HG02870 (cell line): ENCODE data around the gene SPACA9.

Experiments
- ATAC-seq: cut with Tn5 transposase; IDR thresholded peaks from one replicate; pipeline ENCODE4 v1.9.1; 2021; ENCODE audit warnings: mild to moderate bottlenecking, moderate library complexity; ENCODE audit not compliant: unreplicated experiment

SPACA9 gene

GRCh38 chr9:132862533-132862932, 16.2 kb upstream of the SPACA9 start:
- no peak for ATAC-seq

GRCh38 chr9:132863096-132863495, 15.6 kb upstream of the SPACA9 start:
- ATAC-seq: no peak

- ATAC-seq: no peak
Measured at GRCh38 chr9:132864277-132864676, 14.4 kb upstream of the SPACA9 start.

- no peak for ATAC-seq
Measured at GRCh38 chr9:132864691-132865090, 14.0 kb upstream of the SPACA9 start.

GRCh38 chr9:132866898-132867297, 11.8 kb upstream of the SPACA9 start:
- ATAC-seq: no peak

GRCh38 chr9:132869266-132869665, 9.4 kb upstream of the SPACA9 start:
- no peak for ATAC-seq

GRCh38 chr9:132873403-132873802, 5.3 kb upstream of the SPACA9 start:
- ATAC-seq: no peak

GRCh38 chr9:132875159-132875558, 3.5 kb upstream of the SPACA9 start:
- ATAC-seq: no peak

GRCh38 chr9:132876849-132877248, 1.8 kb upstream of the SPACA9 start:
- ATAC-seq: no peak

GRCh38 chr9:132877458-132877823, 1.3 kb upstream of the SPACA9 start:
- no peak for ATAC-seq

- peak; percentile 45 for ATAC-seq
Measured at GRCh38 chr9:132877824-132878694, 639 bp upstream of the SPACA9 start, which contains the start of gene AK8. Gene AK8, minus strand, starts transcription at chr9:132878284. Its CDS starts 29 bp downstream, at chr9:132878255.

- no peak for ATAC-seq
Measured at GRCh38 chr9:132879457-132880323, 992 bp downstream of the SPACA9 start.

GRCh38 chr9:132880324-132880661, 1.6 kb downstream of the SPACA9 start:
- no peak for ATAC-seq

GRCh38 chr9:132881826-132882225, 3.1 kb downstream of the SPACA9 start:
- no peak for ATAC-seq

GRCh38 chr9:132882616-132883015, 3.9 kb downstream of the SPACA9 start:
- no peak for ATAC-seq

GRCh38 chr9:132883349-132884294, 4.9 kb downstream of the SPACA9 start:
- no peak for ATAC-seq

GRCh38 chr9:132885720-132886333, 7.1 kb downstream of the SPACA9 start:
- no peak for ATAC-seq

GRCh38 chr9:132886334-132886725, 7.6 kb downstream of the SPACA9 start:
- ATAC-seq: no peak

GRCh38 chr9:132887181-132888120, 8.8 kb downstream of the SPACA9 start:
- ATAC-seq: no peak
